ENCODE measurements around the gene STXBP2.
"Not testable (repeated sequence)": the region's sequence is repeated elsewhere in the genome, so short reads cannot be mapped to it uniquely, and the experiment has no call there.

Gene STXBP2

DNA sequence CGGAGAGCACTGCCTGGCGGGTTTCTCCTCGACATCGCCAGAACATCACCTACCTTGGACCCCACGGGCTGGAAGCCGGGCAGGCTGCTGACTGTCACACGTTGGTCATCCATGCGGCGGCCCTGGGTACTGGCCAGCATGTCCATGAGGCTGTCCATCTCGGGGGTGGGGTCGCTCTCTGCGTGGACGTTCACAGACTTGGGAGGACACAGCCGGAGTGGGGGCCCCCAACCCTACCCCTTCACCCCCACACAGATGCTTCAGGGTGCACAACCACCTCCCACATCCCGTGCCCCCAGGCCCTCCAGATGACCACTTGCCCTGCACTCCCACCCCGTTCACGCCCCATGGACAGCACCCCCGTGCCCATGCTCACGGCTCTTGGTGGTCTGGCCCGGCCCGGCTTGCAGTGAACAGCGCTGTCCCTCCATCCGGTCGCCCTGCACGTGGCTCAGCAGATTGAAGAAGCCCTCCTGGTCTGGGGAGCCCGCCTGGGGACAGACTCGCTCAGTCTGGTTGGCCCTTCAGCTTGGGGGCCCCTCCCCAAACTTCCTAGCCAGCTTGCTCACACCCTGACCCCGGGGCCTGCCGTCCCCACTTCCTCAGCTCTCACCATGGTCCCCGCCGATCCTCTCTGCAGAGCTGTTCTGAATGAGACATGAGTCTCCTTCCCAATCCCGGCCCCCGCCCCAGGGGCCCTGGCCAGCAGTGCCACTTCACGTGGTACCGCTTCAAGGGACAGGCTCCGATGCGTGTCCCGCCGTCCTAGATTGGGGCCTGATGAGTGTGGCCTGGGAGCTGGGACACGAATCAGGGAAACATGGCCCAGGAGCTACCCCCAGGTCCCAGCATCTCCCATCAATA lies 4.3 kb upstream of the STXBP2 start:
- no peak for DNase-seq (ENCODE audit: low read depth)

DNA sequence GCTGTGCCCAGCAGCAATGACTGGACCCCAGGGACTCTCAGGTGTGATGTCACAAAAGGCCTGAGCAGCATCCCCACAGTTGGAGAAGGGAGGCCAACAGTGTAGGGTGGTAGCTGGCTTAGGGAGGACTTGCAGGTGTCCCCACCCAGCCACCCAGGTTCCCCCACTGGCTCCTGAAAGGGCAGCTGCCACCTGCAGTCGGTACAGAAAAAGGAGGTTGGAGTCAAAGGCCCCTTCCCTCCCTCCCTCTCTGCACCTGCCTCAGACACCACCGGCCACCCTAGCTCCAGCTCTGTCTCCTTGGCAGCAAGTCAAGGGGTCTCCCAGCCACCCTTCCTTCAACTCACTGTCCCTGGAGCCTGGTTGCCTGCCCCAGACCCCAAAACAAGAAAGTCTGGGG lies 3.2 kb upstream of the STXBP2 start, which contains the start of gene PCP2:
Gene PCP2 (minus strand): TSS at position 22 of the 400 bp plus-strand sequence. CDS start 262 bp downstream, outside the sequence.
- DNase-seq (ENCODE audit: low read depth), result no peak

DNA sequence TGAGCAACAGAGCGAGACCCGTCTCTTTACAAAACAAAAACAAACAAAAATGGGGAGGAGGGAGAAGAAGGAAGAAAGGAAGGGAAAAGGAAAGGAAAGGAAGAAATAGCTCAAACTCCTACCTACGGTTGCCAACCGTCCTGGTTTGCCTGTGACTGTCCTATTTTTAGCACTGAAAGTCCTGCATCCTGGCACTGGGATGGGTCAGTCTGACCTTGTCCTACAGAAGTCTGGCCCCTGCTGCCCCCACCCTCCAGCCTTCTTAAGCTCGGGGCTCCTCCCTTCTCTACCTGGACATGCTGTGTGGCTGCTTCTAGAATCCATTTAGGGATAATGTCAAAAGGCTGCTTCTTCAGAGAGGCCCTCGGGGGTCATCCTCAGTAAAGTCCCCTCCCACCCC lies 1.2 kb upstream of the STXBP2 start:
- DNase-seq (ENCODE audit: low read depth), result no peak

DNA sequence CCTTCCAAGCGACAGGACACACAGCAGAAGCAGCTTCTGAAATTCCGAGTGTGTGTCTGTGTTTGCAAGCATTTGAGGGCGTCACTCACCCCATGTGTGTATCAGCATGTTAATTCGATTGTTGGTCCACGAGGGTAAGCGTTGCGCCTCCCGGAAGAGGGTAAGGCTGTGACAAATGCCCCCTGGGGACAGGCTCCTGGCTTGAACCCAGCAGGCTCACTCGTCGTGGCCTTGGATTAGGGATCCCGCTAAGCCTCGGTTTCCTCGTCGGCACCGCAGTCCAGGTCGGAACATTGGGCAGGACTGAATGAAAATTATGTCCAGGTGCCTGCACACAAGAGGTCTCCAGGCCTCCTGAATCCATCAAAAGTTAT lies 606 bp upstream of the STXBP2 start:
- no peak for DNase-seq (ENCODE audit: low read depth)

DNA sequence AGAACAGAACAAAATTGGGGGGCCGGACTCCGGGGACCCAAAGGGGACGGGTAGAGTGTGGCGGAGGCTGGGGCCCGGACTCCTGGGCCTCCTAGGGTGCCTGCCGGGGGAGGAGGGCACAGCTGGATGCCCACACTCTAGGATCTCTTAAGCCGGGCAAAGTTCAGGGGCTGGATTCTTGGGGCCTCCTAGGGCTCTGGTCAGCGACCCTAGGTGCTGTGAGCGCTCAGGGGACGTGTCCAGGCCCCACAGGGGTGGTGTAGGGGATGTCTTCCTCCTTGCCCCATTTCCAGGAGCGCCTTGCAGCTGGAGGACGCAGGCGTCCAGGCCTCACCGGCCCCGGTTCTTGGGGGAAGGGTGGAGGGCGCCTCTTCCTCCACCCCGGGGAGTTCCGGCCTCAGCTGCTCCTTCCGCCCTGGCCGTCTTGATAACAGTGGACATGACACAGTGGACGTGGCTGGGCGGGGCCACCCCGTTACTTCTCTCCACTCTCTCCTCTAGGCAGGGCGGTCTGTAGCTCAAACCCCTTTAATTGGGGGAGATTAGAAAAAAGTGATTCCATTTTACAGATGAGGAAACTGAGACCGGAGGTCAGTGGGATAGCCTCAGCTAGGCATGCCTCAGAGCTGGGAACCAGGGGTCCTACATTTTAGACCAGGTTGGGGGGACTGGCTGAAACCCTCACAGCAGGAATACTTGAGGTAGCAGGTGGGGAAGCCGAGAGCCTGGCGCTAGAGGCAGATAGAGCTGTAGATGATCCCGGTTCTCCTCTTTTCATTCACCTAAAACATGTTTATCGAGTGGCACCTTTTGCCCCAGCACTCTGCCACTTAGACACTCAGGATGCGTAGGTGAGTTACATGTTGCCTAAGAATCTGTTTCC lies 705 bp downstream of the STXBP2 start:
- no peak for DNase-seq (ENCODE audit: low read depth)

DNA sequence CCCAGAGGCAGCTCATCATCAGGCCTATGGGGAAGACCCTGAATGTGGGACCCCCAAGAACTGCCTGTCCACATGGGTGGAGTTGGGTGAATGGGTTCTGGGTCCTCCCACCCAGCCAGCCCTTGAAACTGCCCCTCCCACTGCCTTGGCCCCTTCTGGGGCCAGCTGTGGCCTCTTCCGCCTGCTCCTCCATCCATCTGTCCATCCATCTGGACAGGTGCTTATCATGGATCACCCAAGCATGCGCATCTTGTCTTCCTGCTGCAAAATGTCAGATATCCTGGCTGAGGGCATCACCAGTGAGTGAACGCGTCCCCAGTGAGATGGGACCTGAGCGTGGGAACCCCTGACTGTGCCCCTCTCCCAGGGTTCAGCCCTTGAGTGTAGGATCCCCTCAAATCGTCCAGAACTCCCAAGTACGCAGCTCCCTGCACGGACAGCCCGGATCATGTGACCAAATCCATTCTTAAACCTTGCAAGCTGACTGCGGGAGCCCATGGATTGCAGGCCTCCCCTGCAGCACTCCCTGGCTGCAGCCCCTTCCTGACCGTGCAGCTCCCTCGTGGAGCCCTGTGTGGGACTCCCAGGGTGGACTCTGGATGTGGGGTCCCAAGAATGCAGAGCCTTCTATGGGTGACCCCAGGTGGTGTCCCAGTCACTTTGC lies 2.0 kb downstream of the STXBP2 start:
- DNase-seq (ENCODE audit: low read depth), result no peak

DNA sequence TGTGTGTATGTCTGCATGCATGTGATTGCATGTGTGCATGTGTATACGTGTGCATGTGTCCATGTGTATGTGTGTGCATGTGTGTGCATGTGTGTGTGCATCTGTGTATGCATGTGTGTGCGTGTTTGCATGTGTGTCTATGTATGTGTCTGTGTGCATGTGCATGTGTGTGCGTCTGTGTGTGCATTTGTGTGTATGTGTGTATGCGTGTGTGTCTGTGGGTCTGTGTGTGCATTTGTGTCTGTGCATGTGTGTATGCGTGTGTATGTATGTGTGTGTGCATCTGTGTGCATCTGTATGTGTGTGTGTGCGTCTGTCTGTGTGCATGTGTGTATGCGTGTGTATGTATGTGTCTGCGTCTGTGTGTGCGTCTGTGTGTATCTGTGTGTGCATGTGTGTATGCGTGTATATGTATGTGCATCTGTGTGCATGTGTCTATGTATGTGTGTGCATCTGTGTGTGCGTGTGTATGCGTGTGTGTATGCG lies 3.0 kb downstream of the STXBP2 start:
- DNase-seq (ENCODE audit: low read depth), result no peak

DNA sequence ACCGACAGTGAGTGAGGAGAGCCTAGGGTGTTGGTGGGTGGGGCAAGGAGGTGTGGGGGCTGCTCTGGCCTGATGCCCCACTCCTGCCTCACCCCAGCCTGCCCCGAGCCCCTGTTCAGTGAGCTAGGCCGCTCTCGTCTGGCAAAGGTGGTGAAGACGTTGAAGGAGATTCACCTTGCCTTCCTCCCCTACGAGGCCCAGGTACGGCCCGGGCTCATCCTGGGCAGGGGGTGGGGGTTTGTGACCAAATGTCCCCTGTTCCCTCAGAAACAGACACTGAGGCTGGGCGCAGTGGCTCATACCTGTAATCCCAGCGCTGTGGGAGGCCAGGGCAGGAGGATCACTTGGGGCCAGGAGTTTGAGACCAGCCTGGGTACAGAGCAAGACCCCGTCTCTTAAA lies 3.9 kb downstream of the STXBP2 start:
- DNase-seq (ENCODE audit: low read depth), result no peak

DNA sequence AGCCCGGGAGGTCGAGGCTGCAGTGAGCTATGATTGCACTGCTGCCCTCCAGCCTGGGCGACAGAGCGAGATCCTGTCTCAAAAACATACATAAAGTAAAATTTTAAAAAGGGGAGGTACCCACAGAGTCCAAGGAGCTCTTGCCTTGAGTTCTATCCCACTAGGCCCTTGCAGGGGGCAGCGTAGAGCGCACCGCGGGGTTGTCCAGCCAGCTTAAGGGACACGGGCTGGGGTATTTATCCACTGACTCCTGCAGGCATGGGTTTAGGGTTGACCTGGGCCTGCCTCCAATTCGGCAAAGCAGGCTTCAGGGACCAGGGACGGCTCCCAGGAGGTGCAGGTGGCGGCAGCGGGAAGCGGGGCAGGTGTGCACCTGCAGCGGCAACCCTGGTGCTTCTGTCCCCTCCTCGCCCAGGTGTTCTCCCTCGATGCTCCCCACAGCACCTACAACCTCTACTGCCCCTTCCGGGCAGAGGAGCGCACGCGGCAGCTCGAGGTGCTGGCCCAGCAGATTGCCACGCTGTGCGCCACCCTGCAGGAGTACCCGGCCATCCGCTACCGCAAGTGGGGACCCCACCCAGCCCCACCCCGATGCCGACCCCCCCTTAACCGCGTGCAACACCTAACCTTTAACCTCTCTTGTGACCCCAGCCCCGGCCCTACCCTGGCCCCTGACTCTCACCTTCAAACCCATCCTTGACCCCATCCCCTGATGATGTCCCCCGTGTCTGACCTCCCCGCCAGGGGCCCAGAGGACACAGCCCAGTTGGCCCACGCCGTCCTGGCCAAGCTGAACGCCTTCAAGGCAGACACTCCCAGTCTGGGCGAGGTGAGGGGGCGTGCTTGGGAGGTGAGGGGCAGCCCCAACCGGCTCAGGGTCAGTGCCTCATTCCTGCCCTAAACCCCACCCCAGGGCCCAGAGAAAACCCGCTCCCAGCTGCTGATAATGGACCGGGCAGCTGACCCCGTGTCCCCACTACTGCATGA lies 4.7 kb downstream of the STXBP2 start:
- DNase-seq (ENCODE audit: low read depth), result no peak

DNA sequence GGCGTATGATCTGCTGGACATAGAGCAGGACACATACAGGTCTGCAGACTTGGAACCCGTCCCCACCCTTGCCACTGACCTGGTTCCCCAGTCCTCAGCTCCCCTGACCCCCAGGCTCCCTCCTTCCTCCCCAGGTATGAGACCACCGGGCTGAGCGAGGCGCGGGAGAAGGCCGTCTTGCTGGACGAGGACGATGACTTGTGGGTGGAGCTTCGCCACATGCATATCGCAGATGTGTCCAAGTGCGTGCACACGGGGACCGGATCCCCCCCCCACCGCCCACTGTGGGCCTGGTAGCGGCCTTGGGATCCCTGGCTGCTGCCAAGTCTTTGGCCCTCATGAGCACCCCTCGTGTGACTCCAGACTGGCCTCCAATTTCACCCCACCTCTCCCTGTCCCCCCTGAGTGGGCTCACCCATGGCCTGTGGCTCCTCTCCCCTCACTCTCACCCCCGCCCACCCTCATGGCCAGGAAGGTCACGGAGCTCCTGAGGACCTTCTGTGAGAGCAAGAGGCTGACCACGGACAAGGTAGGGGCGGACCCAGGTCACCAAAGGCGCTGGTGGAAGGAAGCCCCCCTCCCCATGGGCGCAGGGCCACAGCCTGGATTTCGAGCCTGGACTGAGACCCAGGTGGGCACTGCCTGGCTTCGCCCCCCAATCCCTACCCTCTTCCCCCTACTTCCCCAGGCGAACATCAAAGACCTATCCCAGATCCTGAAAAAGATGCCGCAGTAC lies 5.6 kb downstream of the STXBP2 start:
- no peak for DNase-seq (ENCODE audit: low read depth)

DNA sequence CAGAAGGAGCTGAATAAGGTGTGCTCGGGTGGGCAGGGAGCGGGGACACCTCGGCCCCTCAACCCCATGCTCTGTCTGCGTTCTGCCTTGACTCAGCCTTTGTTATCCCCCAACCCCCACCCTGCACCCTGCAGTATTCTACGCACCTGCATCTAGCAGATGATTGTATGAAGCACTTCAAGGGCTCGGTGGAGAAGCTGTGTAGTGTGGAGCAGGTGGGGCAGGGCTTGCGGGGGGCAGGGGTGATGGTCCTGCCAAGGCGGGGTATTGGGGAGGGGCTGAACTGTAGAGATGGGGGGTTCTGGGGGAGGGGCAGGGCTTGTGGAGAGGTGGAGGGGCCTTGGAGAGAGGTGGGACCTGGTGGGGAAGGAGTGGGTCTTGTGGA lies 6.1 kb downstream of the STXBP2 start:
- DNase-seq (ENCODE audit: low read depth), result no peak

DNA sequence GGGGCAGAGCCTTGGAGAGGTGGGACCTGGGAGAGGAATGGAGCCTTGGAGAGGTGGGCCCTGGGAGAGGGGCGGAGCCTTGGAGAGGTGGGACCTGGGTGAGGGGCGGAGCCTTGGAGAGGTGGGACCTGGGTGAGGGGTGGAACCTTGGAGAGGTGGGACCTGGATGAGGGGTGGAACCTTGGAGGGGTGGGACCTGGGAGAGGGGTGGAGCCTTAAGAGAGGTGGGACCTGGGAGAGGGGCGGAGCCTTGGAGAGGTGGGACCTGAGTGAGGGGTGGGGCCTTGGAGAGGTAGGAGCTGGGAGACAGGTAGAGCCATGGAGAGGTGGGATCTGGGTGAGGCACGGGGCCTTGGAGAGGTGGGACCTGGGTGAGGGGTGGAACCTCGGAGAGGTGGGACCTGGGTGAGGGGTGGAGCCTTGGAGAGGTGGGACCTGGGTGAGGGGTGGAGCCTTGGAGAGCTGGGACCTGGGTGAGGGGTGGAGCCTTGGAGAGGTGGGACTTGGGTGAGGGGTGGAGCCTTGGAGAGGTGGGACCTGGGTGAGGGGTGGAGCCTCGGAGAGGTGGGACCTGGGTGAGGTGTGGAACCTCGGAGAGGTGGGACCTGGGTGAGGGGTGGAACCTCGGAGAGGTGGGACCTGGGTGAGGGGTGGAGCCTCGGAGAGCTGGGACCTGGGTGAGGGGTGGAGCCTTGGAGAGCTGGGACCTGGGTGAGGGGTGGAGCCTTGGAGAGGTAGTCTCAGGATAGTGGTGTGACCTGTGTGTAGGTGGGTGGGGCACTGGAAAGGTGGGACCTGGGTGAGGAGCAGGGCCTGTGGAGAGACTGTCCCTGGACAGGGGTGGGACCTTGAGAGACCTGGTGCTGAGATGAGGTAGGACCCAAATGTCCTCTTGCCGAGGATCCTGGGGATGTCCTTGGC lies 7.0 kb downstream of the STXBP2 start:
- DNase-seq (ENCODE audit: low read depth), result not testable (repeated sequence)

DNA sequence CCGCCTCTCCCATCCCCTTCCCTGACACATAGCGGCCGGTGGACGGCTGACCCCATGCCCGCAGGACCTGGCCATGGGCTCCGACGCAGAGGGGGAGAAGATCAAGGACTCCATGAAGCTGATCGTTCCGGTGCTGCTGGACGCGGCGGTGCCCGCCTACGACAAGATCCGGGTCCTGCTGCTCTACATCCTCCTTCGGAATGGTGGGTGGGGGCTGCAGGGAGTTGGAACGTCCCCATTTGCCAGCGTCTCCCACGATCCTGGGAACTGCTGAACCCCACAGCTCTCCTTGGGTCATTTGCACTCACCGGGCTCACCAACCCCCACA lies 7.6 kb downstream of the STXBP2 start:
- DNase-seq (ENCODE audit: low read depth), result no peak

DNA sequence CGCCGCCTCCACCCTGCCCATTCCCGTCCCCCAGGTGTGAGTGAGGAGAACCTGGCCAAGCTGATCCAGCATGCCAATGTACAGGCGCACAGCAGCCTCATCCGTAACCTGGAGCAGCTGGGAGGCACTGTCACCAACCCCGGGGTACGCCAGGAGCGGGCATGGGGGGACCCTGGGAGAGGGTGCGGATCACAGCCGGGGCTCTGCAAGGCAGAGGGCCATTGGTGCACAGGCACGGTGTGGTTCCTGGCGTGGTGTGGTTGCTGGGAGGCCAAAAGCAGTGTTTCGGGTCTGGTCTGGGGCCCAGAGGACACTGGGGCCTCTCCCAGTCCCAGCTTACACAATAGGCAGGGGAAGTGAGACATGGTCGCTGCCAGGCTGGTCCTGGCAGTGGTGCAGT lies 8.3 kb downstream of the STXBP2 start:
- no peak for DNase-seq (ENCODE audit: low read depth)

DNA sequence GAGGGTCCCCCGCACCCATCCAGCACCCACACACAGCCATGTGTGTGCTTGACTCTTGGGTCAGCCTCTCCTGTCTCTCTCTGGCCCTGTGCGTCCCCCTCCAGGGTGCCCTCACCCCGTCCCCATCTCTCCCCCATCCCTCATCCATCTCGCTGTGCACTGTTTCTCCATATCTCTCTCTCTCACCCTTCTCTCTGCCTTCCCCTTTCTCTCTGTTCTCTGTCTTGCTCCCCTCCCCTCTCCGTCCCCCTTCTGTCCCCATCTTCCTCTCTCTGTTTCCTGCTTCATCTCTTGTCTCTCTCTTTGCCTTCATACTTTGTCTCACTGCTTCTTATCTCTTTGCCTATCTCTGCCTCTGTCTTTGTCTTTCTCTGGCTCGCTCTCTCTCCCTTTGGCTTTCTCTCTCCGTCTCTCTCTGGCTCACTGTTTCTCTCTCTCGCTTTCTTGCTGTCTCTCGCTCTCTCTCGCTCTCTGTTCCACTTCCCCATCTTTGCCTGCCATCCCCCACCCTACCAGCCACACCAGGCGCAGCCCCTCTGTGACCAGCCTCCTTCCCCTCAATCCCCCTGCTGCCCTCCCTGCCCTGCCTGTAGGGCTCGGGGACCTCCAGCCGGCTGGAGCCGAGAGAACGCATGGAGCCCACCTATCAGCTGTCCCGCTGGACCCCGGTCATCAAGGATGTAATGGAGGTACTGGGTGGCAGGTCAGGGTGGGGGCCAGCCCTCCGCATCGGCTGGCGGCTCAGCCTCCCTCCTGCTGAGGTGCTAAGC lies 8.9 kb downstream of the STXBP2 start:
- no peak for DNase-seq (ENCODE audit: low read depth)

DNA sequence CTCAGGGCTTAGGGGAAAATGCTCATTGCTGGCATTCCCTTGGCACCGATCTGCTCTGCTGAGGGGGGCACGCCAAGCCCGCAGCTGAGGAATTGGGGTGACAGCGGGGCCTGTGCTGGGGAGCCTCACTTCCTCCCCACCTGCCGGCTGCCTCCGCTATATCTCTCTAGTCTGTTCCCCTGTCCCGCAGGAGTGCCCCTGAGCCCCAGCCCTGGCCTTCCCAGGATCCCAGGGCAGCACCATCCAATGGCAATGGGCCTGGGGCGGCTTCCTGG lies 9.5 kb downstream of the STXBP2 start:
- no peak for DNase-seq (ENCODE audit: low read depth)

DNA sequence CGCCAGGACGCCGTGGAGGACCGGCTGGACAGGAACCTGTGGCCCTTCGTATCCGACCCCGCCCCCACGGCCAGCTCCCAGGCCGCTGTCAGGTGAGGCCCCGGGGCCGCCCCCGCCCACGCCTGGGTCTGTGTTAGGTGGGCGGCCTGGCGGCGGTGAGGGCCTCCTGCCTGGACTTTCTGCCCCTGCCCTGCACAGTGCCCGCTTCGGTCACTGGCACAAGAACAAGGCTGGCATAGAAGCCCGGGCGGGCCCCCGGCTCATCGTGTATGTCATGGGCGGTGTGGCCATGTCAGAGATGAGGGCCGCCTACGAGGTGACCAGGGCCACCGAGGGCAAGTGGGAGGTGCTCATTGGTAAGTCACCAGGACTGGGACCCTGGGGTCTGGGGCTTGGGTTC lies 10.2 kb downstream of the STXBP2 start:
- no peak for DNase-seq (ENCODE audit: low read depth)

DNA sequence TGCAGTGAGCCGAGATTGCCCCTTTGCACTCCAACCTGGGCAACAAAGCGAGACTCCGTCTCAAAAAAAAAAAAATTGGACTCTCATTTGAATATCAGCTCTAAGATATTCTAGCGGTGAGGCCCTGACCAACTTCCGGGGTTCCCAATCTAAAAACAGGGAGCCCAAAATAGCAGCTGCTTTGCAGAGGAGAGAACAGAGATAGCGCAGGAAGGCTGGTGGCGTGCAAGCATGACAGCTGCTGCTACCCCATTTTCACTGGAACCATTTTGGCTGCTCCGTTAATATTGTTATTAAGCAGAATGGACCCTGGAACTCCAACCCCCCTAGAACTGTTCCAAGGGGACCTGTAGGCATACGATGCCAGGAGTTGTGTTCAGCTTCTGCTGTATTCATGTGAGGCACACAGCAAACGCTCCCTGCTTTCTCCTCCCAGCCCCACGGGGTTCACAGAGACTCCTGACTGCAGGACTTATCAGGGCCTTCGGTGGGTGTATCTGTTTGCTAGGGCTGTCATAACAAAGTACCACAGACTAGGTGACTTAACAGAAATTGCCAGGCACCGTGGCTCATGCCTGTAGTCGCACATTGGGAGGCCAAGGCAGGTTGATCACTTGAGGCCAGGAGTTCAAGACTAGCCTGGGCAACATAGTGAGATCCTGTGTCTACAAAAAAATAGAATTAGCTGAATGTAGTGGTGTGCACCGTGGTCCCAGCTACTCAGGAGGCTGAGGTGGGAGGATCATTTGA lies 11.5 kb downstream of the STXBP2 start:
- no peak for DNase-seq (ENCODE audit: low read depth)

Data from HS-27A (cell line).